OCI-LY1 (cell line): Measurements from ENCODE around the gene ABHD3.
"Not testable (repeated sequence)": the region's sequence is repeated elsewhere in the genome, so short reads cannot be mapped to it uniquely, and the experiment has no call there.

Experiments
- H2AFZ ChIP-seq: fragments of 200-600 bp; sonication (generic), shearing (Covaris generic); 2 replicates; pipeline ENCODE4 v1.6.0; 2014; ENCODE audit warnings: antibody characterized with exemption, mild to moderate bottlenecking, low read length
- H3F3A ChIP-seq: fragments of 200-600 bp; sonication (generic), shearing (Covaris generic); 2 replicates; pipeline ENCODE4 v1.6.0; 2014; ENCODE audit warnings: mild to moderate bottlenecking, antibody characterized with exemption, low read length, moderate library complexity; ENCODE audit not compliant: insufficient read depth
- H3K27ac ChIP-seq: fragments of 200-600 bp; sonication (generic); 2 replicates; pipeline ENCODE4 v1.5.1; 2014; ENCODE audit warnings: low read length, mixed run types, mild to moderate bottlenecking, low read depth; ENCODE audit not compliant: poor library complexity, severe bottlenecking
- H3K27me3 ChIP-seq: fragments of 200-600 bp; sonication (generic); 2 replicates; pipeline ENCODE4 v1.6.0; 2014; ENCODE audit warnings: antibody characterized with exemption, mild to moderate bottlenecking, low read length, moderate library complexity; ENCODE audit not compliant: insufficient read depth
- H3K36me3 ChIP-seq: fragments of 200-600 bp; sonication (generic); 2 replicates; pipeline ENCODE4 v1.6.1; 2014; ENCODE audit warnings: mild to moderate bottlenecking, antibody characterized with exemption, low read length, moderate library complexity, mixed read lengths; ENCODE audit not compliant: insufficient read depth
- H3K4me1 ChIP-seq: fragments of 200-600 bp; sonication (generic); 2 replicates; pipeline ENCODE4 v1.5.1; 2014; ENCODE audit warnings: mild to moderate bottlenecking, low read length, moderate library complexity; ENCODE audit not compliant: insufficient read depth, severe bottlenecking
- H3K4me2 ChIP-seq: fragments of 200-600 bp; sonication (generic), shearing (Covaris generic); 2 replicates; pipeline ENCODE4 v1.6.1; 2014; ENCODE audit warnings: low read length
- H3K4me3 ChIP-seq: fragments of 200-600 bp; sonication (generic); 2 replicates; pipeline ENCODE4 v1.5.1; 2014; ENCODE audit warnings: low read length, low read depth, mild to moderate bottlenecking, mixed read lengths; ENCODE audit not compliant: poor library complexity, severe bottlenecking
- H3K79me2 ChIP-seq: fragments of 200-600 bp; shearing (Covaris generic); 2 replicates; pipeline ENCODE4 v1.6.1; 2016; ENCODE audit warnings: mixed run types, low read length, mixed read lengths; ENCODE audit not compliant: insufficient read depth
- H3K9ac ChIP-seq: fragments of 200-600 bp; sonication (generic), shearing (Covaris generic); 2 replicates; pipeline ENCODE4 v1.6.1; 2014; ENCODE audit warnings: mild to moderate bottlenecking, low read length, mixed read lengths
- H3K9me2 ChIP-seq: fragments of 200-600 bp; sonication (generic), shearing (Covaris generic); 2 replicates; pipeline ENCODE4 v1.6.1; 2014; ENCODE audit warnings: low read depth, mild to moderate bottlenecking, low read length, mixed read lengths
- H3K9me3 ChIP-seq: fragments of 200-600 bp; shearing (Covaris generic); 2 replicates; pipeline ENCODE4 v1.6.1; 2014; ENCODE audit warnings: low read length, mixed read lengths
- H4K20me1 ChIP-seq: fragments of 200-600 bp; sonication (generic), shearing (Covaris generic); 2 replicates; pipeline ENCODE4 v1.6.0; 2016; ENCODE audit warnings: mild to moderate bottlenecking, low read length; ENCODE audit not compliant: insufficient read depth
- EZH2 ChIP-seq: fragments of 200-600 bp; sonication (generic), shearing (Covaris generic); IDR thresholded peaks from 2 replicates; pipeline ENCODE4 v1.8.0; 2017; ENCODE audit warnings: borderline replicate concordance, mixed run types, mild to moderate bottlenecking, antibody characterized with exemption, low read length, moderate library complexity, mixed read lengths
- TF ChIP-seq, protein P1 (sequence below): fragments of 200-600 bp; sonication (generic), shearing (Covaris generic); IDR thresholded peaks from 2 replicates; pipeline ENCODE4 v1.5.1; 2017; ENCODE audit warnings: mild to moderate bottlenecking, antibody characterized with exemption, low read length, moderate library complexity, mixed read lengths

ABHD3 gene

DNA sequence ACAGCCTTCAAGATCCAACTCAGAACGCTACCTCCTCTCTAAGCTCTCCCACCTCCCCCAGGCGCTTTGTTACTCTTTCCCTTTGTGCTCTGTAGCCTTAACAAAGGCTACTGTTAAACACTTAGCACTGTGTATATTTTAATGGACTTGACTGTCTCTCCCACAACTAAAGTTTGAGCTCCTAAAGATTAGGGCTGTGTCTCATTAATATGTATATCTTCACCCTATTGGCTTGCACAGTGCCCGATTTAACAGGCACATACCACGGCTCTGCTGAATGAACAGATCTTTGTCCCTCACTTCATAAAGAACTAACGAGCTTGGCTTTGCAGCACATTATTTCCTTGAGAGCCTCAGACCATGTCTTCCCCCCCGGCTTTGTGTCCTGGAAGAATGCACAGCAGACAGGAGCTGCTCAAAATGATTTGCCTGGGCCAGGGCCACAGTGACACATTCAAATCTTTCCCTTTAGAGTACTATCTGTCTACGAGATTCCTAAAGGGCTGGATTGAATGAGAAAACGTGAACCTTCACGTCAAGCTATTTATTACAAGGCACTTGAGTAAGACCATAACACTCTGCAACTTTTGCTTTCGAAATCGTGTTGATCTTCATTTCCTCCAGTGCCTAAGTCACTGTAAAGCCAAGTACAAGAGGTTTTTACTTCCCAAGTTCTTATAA lies 22.1 kb downstream of the ABHD3 start:
- H3K79me2 ChIP-seq = 0 out of 2 replicates have a peak, but pooled peaks cover 5% of the 10 kb centered on the region
- no peak overlapping the region for H3K4me3 ChIP-seq
- no peak for TF ChIP-seq EZH2
- TF ChIP-seq, protein P1, sequence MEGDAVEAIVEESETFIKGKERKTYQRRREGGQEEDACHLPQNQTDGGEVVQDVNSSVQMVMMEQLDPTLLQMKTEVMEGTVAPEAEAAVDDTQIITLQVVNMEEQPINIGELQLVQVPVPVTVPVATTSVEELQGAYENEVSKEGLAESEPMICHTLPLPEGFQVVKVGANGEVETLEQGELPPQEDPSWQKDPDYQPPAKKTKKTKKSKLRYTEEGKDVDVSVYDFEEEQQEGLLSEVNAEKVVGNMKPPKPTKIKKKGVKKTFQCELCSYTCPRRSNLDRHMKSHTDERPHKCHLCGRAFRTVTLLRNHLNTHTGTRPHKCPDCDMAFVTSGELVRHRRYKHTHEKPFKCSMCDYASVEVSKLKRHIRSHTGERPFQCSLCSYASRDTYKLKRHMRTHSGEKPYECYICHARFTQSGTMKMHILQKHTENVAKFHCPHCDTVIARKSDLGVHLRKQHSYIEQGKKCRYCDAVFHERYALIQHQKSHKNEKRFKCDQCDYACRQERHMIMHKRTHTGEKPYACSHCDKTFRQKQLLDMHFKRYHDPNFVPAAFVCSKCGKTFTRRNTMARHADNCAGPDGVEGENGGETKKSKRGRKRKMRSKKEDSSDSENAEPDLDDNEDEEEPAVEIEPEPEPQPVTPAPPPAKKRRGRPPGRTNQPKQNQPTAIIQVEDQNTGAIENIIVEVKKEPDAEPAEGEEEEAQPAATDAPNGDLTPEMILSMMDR = no peak
- no peaks in the 10 kb centered on the region for H3K27me3 ChIP-seq
- H3K9me2 ChIP-seq = no peaks in the 10 kb centered on the region
- peak overlapping the region; percentile 21; the same call in 1 of the 2 replicates for H3K4me2 ChIP-seq
- H3K36me3 ChIP-seq = peaks cover 80% of the 10 kb centered on the region
- peak overlapping the region; percentile 6 for H3K27ac ChIP-seq
- H3K4me1 ChIP-seq = peaks cover 48% of the 10 kb centered on the region
- H3F3A ChIP-seq = 0 out of 2 replicates have a peak, but pooled peaks cover 5% of the 10 kb centered on the region
- H3K9ac ChIP-seq = no peak overlapping the region
- no peaks in the 10 kb centered on the region for H4K20me1 ChIP-seq
- no peaks in the 10 kb centered on the region for H3K9me3 ChIP-seq
- no peak overlapping the region for H2AFZ ChIP-seq

DNA sequence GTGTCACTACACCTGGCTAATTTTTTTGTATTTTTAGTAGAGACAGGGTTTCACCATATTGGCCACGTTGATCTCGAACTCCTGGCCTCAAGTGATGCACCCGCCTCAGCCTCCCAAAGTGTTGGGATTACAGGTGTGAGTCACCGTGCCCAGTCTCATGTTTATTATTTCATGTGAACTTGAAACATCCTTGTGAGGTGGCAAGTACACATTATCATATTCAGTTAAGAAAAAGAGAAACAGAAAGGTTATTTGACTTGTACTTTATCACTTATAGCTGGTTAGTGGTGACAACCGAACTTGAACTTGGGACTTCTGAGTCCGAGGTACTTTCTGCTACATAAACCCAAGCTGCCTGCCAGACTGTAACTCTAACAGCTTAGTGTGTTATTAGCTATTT lies 24.4 kb downstream of the ABHD3 start:
- Histone ChIP-seq H2AFZ (no peak overlapping the region), H3K9ac (no peak overlapping the region), H3K4me2 (no peak overlapping the region), H3K27me3 (no peaks in the 10 kb centered on the region), H3K4me3 (no peak overlapping the region), H3K9me2 (no peaks in the 10 kb centered on the region), H3K4me1 (peaks cover 28% of the 10 kb centered on the region), H4K20me1 (no peaks in the 10 kb centered on the region), H3K79me2 (0 out of 2 replicates have a peak, but pooled peaks cover 5% of the 10 kb centered on the region), H3K27ac (no peak overlapping the region), H3F3A (no peaks in the 10 kb centered on the region), H3K9me3 (no peaks in the 10 kb centered on the region), H3K36me3 (peaks cover 86% of the 10 kb centered on the region)
- no peak for TF ChIP-seq EZH2
- TF ChIP-seq, protein P1 = no peak

DNA sequence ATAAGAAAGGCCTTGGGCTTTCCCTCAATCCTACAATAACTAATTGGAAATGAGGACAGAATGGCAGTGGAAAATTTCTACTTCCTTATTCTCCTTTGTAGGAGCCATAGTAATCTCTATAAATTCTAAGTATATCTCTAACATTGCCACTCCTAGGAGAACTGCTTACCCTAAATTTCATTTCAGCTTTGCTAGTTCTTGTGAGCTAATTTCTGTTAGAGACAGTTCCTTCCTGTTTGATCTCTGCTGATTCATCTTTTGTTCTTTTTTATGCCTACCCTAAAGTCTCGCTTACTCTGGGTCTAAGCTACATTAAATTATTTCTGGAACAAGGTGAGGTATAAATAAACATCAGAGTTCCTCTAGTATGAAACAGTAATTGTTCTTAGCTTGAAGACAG lies 25.7 kb downstream of the ABHD3 start:
- no peaks in the 10 kb centered on the region for H3K79me2 ChIP-seq
- no peaks in the 10 kb centered on the region for H3K9me3 ChIP-seq
- no peak overlapping the region for H3K27ac ChIP-seq
- no peaks in the 10 kb centered on the region for H3K27me3 ChIP-seq
- no peak overlapping the region for H3K9ac ChIP-seq
- H3K4me3 ChIP-seq = no peak overlapping the region
- TF ChIP-seq, protein P1 = no peak
- no peak for TF ChIP-seq EZH2
- H3K36me3 ChIP-seq = peaks cover 87% of the 10 kb centered on the region
- H3F3A ChIP-seq = no peaks in the 10 kb centered on the region
- H3K4me2 ChIP-seq = no peak overlapping the region
- H3K4me1 ChIP-seq = peaks cover 15% of the 10 kb centered on the region
- H4K20me1 ChIP-seq = no peaks in the 10 kb centered on the region
- H3K9me2 ChIP-seq = no peaks in the 10 kb centered on the region
- no peak overlapping the region for H2AFZ ChIP-seq

DNA sequence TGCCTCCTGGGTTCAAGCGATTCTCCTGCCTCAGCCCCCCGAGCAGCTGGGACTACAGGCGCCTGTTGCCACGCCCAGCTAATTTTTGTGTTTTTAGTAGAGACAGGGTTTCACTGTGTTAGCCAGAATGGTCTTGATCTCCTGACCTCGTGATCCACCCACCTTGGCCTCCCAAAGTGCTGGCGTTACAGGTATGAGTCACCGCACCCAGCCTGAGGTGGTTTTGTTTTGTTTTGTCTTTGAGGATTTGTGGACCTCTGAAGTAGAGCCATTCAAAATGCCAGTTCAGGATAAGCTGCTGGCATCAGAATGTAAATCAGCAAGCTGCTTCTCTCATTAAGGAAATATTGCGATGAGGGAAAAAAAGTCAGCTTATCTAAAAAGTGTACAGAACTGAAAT lies 29.2 kb downstream of the ABHD3 start:
- not testable (repeated sequence) for H3K4me2 ChIP-seq, H3K27me3 ChIP-seq, H3K4me1 ChIP-seq

More for the DNA sequence above, 29.2 kb downstream of the ABHD3 start:
- peaks cover 80% of the 10 kb centered on the region for H3K36me3 ChIP-seq
- H3K9ac ChIP-seq, H4K20me1 ChIP-seq, H3K9me3 ChIP-seq, H3F3A ChIP-seq, H3K79me2 ChIP-seq, H3K4me3 ChIP-seq, H2AFZ ChIP-seq, H3K27ac ChIP-seq, H3K9me2 ChIP-seq: not testable (repeated sequence)
